Parathyroid adenoma (tissue), 2 donors: ENCODE measurements around the gene CUZD1.

Source experiments
- H2AFZ ChIP-seq: fragments of 300-600 bp; sonication (generic); one replicate; pipeline ENCODE4 v1.7.0; 2017; ENCODE audit warnings: antibody characterized with exemption, mild to moderate bottlenecking
- H3K27ac ChIP-seq: fragments of 300-600 bp; sonication (generic); one replicate; pipeline ENCODE4 v1.7.0; 2017
- H3K27me3 ChIP-seq: fragments of 300-600 bp; sonication (generic); one replicate; pipeline ENCODE4 v1.7.0; 2017; ENCODE audit warnings: low read length; ENCODE audit not compliant: control insufficient read depth, insufficient read depth
- H3K36me3 ChIP-seq: fragments of 300-600 bp; sonication (generic); one replicate; pipeline ENCODE4 v1.7.0; 2017; ENCODE audit warnings: low read length; ENCODE audit not compliant: control insufficient read depth, insufficient read depth
- H3K4me1 ChIP-seq: fragments of 300-600 bp; sonication (generic); one replicate; pipeline ENCODE4 v1.7.0; 2017; ENCODE audit warnings: control low read depth
- H3K4me2 ChIP-seq: fragments of 300-600 bp; sonication (generic); one replicate; pipeline ENCODE4 v1.7.0; 2017; ENCODE audit warnings: low read length
- H3K4me3 ChIP-seq: fragments of 300-600 bp; sonication (generic); one replicate; pipeline ENCODE4 v1.7.0; 2017; ENCODE audit warnings: low read depth, low read length
- H3K79me2 ChIP-seq: fragments of 300-600 bp; sonication (generic); one replicate; pipeline ENCODE4 v1.7.0; 2017; ENCODE audit warnings: control low read depth
- H3K9ac ChIP-seq: fragments of 300-600 bp; sonication (generic); one replicate; pipeline ENCODE4 v1.7.0; 2017; ENCODE audit warnings: mild to moderate bottlenecking
- H3K9me3 ChIP-seq: fragments of 300-600 bp; sonication (generic); one replicate; pipeline ENCODE4 v1.7.0; 2017; ENCODE audit warnings: low read length; ENCODE audit not compliant: control insufficient read depth
- CTCF ChIP-seq: fragments of 300-600 bp; sonication (generic); IDR thresholded peaks from one replicate; pipeline ENCODE4 v1.7.0; 2017; ENCODE audit warnings: antibody characterized with exemption, mild to moderate bottlenecking
- donor health status: primary hyperparathyroidism.

CUZD1 gene

DNA sequence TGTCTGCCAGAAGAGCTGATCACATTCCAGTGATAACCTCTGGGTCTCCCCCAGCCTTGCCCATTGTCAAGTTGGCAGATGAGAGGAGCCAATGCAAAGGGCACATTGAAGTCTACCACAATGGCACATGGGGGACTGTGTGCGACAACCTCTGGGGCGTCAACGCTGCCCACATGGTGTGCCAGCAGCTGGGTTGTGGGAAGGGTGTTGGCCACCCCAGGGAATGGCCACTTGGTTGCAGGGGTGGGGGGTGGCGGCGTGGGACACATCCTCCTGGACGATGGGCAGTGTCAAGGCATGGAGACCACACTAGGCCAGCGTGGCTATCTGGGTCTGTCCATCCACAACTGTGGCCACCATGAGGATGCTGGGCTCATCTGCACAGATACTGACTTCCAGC, 43.4 kb downstream of the CUZD1 start:
- H3K9ac ChIP-seq: no peak overlapping the region
- H3K79me2 ChIP-seq: no peaks in the 10 kb centered on the region
- no peaks in the 10 kb centered on the region for H3K27me3 ChIP-seq
- H3K36me3 ChIP-seq: no peaks in the 10 kb centered on the region
- H3K9me3 ChIP-seq: no peaks in the 10 kb centered on the region
- no peak for TF ChIP-seq CTCF
- no peak overlapping the region for H3K4me3 ChIP-seq
- H3K4me1 ChIP-seq: no peaks in the 10 kb centered on the region
- H2AFZ ChIP-seq: no peak overlapping the region
- H3K4me2 ChIP-seq: no peak overlapping the region
- H3K27ac ChIP-seq: no peak overlapping the region

DNA sequence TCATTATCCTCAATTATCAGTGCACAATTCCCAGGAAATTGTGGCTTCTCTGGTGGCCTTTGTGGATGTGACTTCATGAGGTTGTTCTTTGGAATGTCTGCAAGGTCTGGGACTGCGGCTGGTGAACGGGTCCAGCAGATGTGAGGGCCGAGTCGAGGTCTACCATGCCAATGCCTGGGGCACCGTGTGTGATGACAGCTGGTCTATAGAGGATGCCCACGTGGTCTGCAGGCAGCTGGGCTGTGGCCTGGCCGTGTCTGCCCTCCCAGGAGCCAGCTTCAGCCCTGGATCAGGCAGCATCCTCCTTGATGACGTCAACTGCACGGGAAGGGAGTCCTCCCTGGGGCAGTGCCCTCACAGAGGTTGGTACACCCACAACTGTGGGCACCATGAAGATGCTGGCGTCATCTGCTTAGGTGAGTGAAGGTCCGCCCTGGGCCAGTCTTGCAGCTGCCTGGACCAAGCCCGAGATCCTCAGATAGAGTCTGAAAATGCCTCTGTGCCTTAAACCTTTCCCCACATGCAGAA, 46.9 kb downstream of the CUZD1 start:
- H3K27ac ChIP-seq: no peak overlapping the region
- no peaks in the 10 kb centered on the region for H3K36me3 ChIP-seq
- no peak overlapping the region for H2AFZ ChIP-seq
- no peaks in the 10 kb centered on the region for H3K79me2 ChIP-seq
- no peak overlapping the region for H3K4me3 ChIP-seq
- H3K9me3 ChIP-seq: no peaks in the 10 kb centered on the region
- H3K4me1 ChIP-seq: no peaks in the 10 kb centered on the region
- TF ChIP-seq CTCF: no peak
- H3K27me3 ChIP-seq: no peaks in the 10 kb centered on the region
- no peak overlapping the region for H3K9ac ChIP-seq
- H3K4me2 ChIP-seq: no peak overlapping the region

DNA sequence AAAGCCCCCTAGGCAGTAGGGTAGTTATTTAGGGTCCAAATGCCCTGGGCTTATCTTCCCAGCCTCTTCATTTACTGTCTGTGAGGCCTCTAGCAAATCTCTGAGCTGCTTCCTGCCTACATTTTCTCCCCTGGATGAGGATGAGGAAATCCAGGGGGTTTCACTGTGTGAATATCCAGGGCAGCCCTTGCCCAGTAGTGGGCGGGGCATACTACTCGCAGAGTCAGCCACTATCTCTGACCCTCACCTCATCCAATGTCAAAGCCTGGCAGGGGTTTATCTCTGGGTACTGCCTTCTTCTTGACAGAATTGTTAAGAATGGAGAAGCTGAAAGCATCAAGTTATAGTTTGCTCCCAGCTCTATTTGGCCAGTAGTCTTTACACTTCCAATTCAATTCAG, 48.9 kb downstream of the CUZD1 start:
- Histone ChIP-seq H3K27me3 (no peaks in the 10 kb centered on the region), H3K9ac (no peak overlapping the region), H3K4me3 (no peak overlapping the region), H3K9me3 (no peaks in the 10 kb centered on the region), H3K36me3 (no peaks in the 10 kb centered on the region), H3K79me2 (no peaks in the 10 kb centered on the region), H3K4me1 (no peaks in the 10 kb centered on the region), H3K4me2 (no peak overlapping the region), H2AFZ (no peak overlapping the region), H3K27ac (no peak overlapping the region)
- no peak for TF ChIP-seq CTCF

DNA sequence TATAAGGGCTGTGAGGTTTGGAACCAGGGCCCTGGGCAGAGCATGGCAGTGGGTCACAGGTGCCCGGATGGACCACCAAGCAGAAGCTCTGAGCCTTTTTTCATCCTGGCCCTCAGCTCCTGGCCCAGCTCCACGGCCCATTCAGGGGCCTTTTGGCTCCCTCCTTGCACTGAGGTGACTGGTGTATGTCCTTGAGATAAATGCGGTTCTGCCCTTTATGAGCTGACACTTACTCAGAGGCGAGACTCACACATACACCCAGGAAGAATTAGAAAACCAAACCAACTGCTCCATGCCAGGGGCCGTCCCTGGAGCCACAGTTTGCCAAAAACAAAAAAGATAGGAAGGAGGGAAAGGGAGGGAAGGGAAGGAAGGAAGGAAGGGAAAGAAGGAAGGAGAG, 49.7 kb downstream of the CUZD1 start:
- no peak overlapping the region for H2AFZ ChIP-seq
- TF ChIP-seq CTCF: no peak

GRCh38 chr10:122786269-122786668, 59.4 kb downstream of the CUZD1 start:
- Histone ChIP-seq H3K4me2 (no peak overlapping the region), H3K9me3 (no peaks in the 10 kb centered on the region), H3K27me3 (no peaks in the 10 kb centered on the region), H3K27ac (no peak overlapping the region), H3K79me2 (no peaks in the 10 kb centered on the region), H3K9ac (no peak overlapping the region), H2AFZ (no peak overlapping the region), H3K36me3 (no peaks in the 10 kb centered on the region), H3K4me1 (no peaks in the 10 kb centered on the region), H3K4me3 (no peak overlapping the region)
- no peak for TF ChIP-seq CTCF

More for the DNA sequence above, 49.7 kb downstream of the CUZD1 start:
- Histone ChIP-seq H3K36me3 (no peaks in the 10 kb centered on the region), H3K9ac (no peak overlapping the region), H3K27me3 (no peaks in the 10 kb centered on the region), H3K79me2 (no peaks in the 10 kb centered on the region), H3K9me3 (no peaks in the 10 kb centered on the region), H3K4me2 (no peak overlapping the region), H3K4me3 (no peak overlapping the region), H3K27ac (no peak overlapping the region), H3K4me1 (no peaks in the 10 kb centered on the region)
